Breast epithelium (tissue), 4 donors: ENCODE measurements around the gene MMP25. TPM values are rescaled to one million over a fixed set of nuclear protein-coding genes. Genes with fewer than 3 reads are reported as not detected.

Experiments used
- DNase-seq, 2 donors: peaks; one replicate each; pipeline ENCODE4 v3.0.0-alpha.2; 2019; ENCODE audit warnings: low spot score in 2 of 2
- H3K27ac ChIP-seq, 2 donors: fragments of 200-600 bp; sonication (generic) in 1 of 2; one replicate each; pipeline ENCODE4 v1.5.1; 2016 to 2019; ENCODE audit warnings: mild to moderate bottlenecking in 1 of 2
- H3K27me3 ChIP-seq, 2 donors: fragments of 200-600 bp; sonication (generic) in 1 of 2; one replicate each; pipeline versions ENCODE4 v1.5.1 to v1.6.0; 2017 to 2019; ENCODE audit warnings: control low read depth in 1 of 2, mild to moderate bottlenecking in 1 of 2
- H3K36me3 ChIP-seq: fragments of 200-600 bp; one replicate; pipeline ENCODE4 v1.5.1; 2019
- H3K4me1 ChIP-seq, 2 donors: fragments of 200-600 bp; sonication (generic); one replicate each; pipeline ENCODE4 v1.5.1; 2016 to 2019; ENCODE audit warnings: control low read depth in 1 of 2
- H3K4me3 ChIP-seq, 3 donors: fragments of 200-600 bp; sonication (generic); 1 replicate in 2 of 3; 2 replicates in 1 of 3; pipeline ENCODE4 v1.5.1; 2016 to 2019; ENCODE audit warnings: mild to moderate bottlenecking in 3 of 3, moderate library complexity in 2 of 3
- H3K9me3 ChIP-seq, 2 donors: fragments of 200-600 bp; sonication (generic) in 1 of 2; one replicate each; pipeline ENCODE4 v1.5.1; 2016 to 2019; ENCODE audit warnings: control low read depth in 1 of 2
- CTCF ChIP-seq, 3 donors: fragments of 450-650 bp; IDR thresholded peaks; one replicate each; pipeline ENCODE4 v1.5.1; 2016 to 2017; ENCODE audit warnings: antibody characterized with exemption in 3 of 3, mild to moderate bottlenecking in 3 of 3, moderate library complexity in 3 of 3
- POLR2A ChIP-seq: fragments of 450-650 bp; IDR thresholded peaks from one replicate; pipeline ENCODE4 v1.6.1; 2016; ENCODE audit warnings: antibody characterized with exemption, mild to moderate bottlenecking, moderate library complexity
- POLR2AphosphoS5 ChIP-seq, 3 donors: sonication (generic); formaldehyde crosslinking; IDR thresholded peaks; one replicate each; pipeline ENCODE4 v1.6.1; 2017; ENCODE audit warnings: antibody characterized with exemption in 3 of 3
- intact Hi-C: fragments of 100-400 bp; cut with DNase I; formaldehyde crosslinking; loops from one replicate; pipeline ENCODE4 v1.15.1; 2023; ENCODE audit warnings: low total_unique reads
- total RNA-seq, 3 donors: library from RNA; depleted of rRNA; stranded (reverse); fragments of >200 nt; gene quantifications; one replicate each; pipeline ENCODE4 v1.1.0, GENCODE V29; 2016

MMP25 gene
- total RNA-seq, 3 donors from 2014 or later, result 0.59 to 1.1 (median 0.98) TPM

- TF ChIP-seq POLR2A (no peak), CTCF (IDR thresholded peaks at IDR 0.05) (no peak), POLR2AphosphoS5 (IDR thresholded peaks at IDR 0.05) (no peak)
These were observed 13.7 kb upstream of the MMP25 start for GRCh38 chr16:3032624-3033023.

GRCh38 chr16:3035289-3035971, 10.9 kb upstream of the MMP25 start:
- H3K4me1 ChIP-seq, result peaks cover 0 to 4% of the 10 kb centered on the region in 2 donors
- no peaks in the 10 kb centered on the region for H3K36me3 ChIP-seq
- peak overlapping the region in 2 of 3 donors; percentile 64 to 66 for H3K4me3 ChIP-seq
- intact Hi-C loops, result no loop called here
- H3K27ac ChIP-seq, result peak overlapping the region in 1 of 2 donors; percentile 91
- H3K27me3 ChIP-seq, result peaks cover 0 to 40% of the 10 kb centered on the region in 2 donors
- H3K9me3 ChIP-seq, result no peaks in the 10 kb centered on the region
- no peak for TF ChIP-seq POLR2A
- TF ChIP-seq CTCF (IDR thresholded peaks at IDR 0.05), result no peak
- no peak for DNase-seq

More at GRCh38 chr16:3032624-3033023, 13.7 kb upstream of the MMP25 start:
- no peak overlapping the region for H3K4me3 ChIP-seq
- DNase-seq, result no peak
- peaks cover 0 to 23% of the 10 kb centered on the region in 2 donors for H3K27me3 ChIP-seq
- no peaks in the 10 kb centered on the region for H3K9me3 ChIP-seq
- intact Hi-C loops, result no loop called here
- H3K27ac ChIP-seq, result peak overlapping the region in 1 of 2 donors; percentile 13
- H3K4me1 ChIP-seq, result peaks cover 0 to 4% of the 10 kb centered on the region in 2 donors
- no peaks in the 10 kb centered on the region for H3K36me3 ChIP-seq

GRCh38 chr16:3035972-3036725, 10.2 kb upstream of the MMP25 start:
- Histone ChIP-seq H3K4me3 (peak overlapping the region in 2 of 3 donors; percentile 64 to 66), H3K36me3 (no peaks in the 10 kb centered on the region), H3K27ac (peak overlapping the region; percentile 76 to 91), H3K4me1 (peaks cover 0 to 4% of the 10 kb centered on the region in 2 donors), H3K9me3 (no peaks in the 10 kb centered on the region), H3K27me3 (peaks cover 0 to 40% of the 10 kb centered on the region in 2 donors)
- no peak for DNase-seq
- TF ChIP-seq POLR2AphosphoS5 (IDR thresholded peaks at IDR 0.05) (peak in 1 of 3 donors; percentile 42), POLR2A (no peak)
- intact Hi-C loops, result no loop called here

- Histone ChIP-seq H3K36me3 (no peaks in the 10 kb centered on the region), H3K4me1 (peaks cover 0 to 4% of the 10 kb centered on the region in 2 donors), H3K9me3 (no peaks in the 10 kb centered on the region), H3K27me3 (peaks cover 0 to 40% of the 10 kb centered on the region in 2 donors), H3K4me3 (peak within 1 kb of the TSS in 2 of 3 donors; percentile 64 to 66), H3K27ac (peak within 1 kb of the TSS; percentile 76 to 91)
- TF ChIP-seq POLR2A, result no peak
- TF ChIP-seq POLR2AphosphoS5 (IDR thresholded peaks at IDR 0.05), result no peak
- TF ChIP-seq CTCF (IDR thresholded peaks at IDR 0.05), result no peak
- intact Hi-C loops, result no loop called here
- no peak for DNase-seq
These were observed 9.5 kb upstream of the MMP25 start, which contains the start of gene BICDL2 for GRCh38 chr16:3036726-3037315. BICDL2 (minus strand) TSS chr16:3036944; CDS start chr16:3035496, 1,448 bp downstream.

GRCh38 chr16:3038256-3038655, 8.1 kb upstream of the MMP25 start:
- Histone ChIP-seq H3K27me3 (peaks cover 0 to 48% of the 10 kb centered on the region in 2 donors), H3K9me3 (no peaks in the 10 kb centered on the region), H3K36me3 (no peaks in the 10 kb centered on the region), H3K4me1 (peaks cover 0 to 4% of the 10 kb centered on the region in 2 donors), H3K27ac (peak overlapping the region; percentile 0 to 29), H3K4me3 (no peak overlapping the region)
- no peak for TF ChIP-seq CTCF (IDR thresholded peaks at IDR 0.05)
- TF ChIP-seq POLR2AphosphoS5 (IDR thresholded peaks at IDR 0.05), result peak in 2 of 3 donors; percentile 17 to 43
- no peak for TF ChIP-seq POLR2A
- intact Hi-C loops, result no loop called here
- peak; percentile 82 to 84 for DNase-seq
